ENCODE measurements around the gene PIAS4. TPM values are rescaled to one million over a fixed set of nuclear protein-coding genes. Genes with fewer than 3 reads are reported as not detected.

The PIAS4 gene
- total and polyA plus RNA-seq, 9 of the 15 experiments (the other 6 are each of a cell fraction or from before 2014, with no cell fraction given): 0.27 to 34.9 (median 14.4) TPM

GRCh38 chr19:3984908-3985642, 22.5 kb upstream of the PIAS4 start, which contains the start of gene EEF2 (continued):
- TF ChIP-seq UBTF (IDR thresholded peaks at IDR 0.05; ENCODE audit: borderline replicate concordance in 1 of 2, low read depth in 2 of 2, low read length in 2 of 2) (no peak), EWSR1 (IDR thresholded peaks at IDR 0.05; ENCODE audit: borderline replicate concordance, low read depth, partially characterized antibody) (no peak), ZNF583 (CRISPR knock-in tag; IDR thresholded peaks at IDR 0.05) (0 out of 2 replicates have a peak, but pooled peaks have one; percentile 12), ZNF75A (CRISPR knock-in tag; IDR thresholded peaks at IDR 0.05) (no peak), NKRF (IDR thresholded peaks at IDR 0.05; ENCODE audit: borderline replicate concordance) (peak; percentile 47; the same call in 1 of the 2 replicates), TBL1XR1 (IDR thresholded peaks at IDR 0.05; ENCODE audit: low read length in 2 of 2) (peak in 1 of 2 experiments; percentile 34; a peak in 1 of 4 replicates), BDP1 (IDR thresholded peaks at IDR 0.05; ENCODE audit: insufficient read depth, insufficient read length) (no peak), ASH1L (IDR thresholded peaks at IDR 0.05; ENCODE audit: borderline replicate concordance, low read depth, partially characterized antibody) (no peak), SLC30A9 (CRISPR knock-in tag; IDR thresholded peaks at IDR 0.05) (no peak), OTX1 (CRISPR knock-in tag; IDR thresholded peaks at IDR 0.05) (no peak; the same call in 1 of the 2 replicates), ETS1 (conservative IDR thresholded peaks at IDR 0.05; ENCODE audit: control insufficient read depth, low read depth, low read length) (peak; percentile 72), HCFC1 (IDR thresholded peaks at IDR 0.05; ENCODE audit: low read depth, low read length) (peak; percentile 48), MYBL2 (IDR thresholded peaks at IDR 0.05; ENCODE audit: low read depth) (no peak), MYBL2 (CRISPR knock-in tag; IDR thresholded peaks at IDR 0.05; ENCODE audit: borderline replicate concordance) (no peak), WHSC1 (IDR thresholded peaks at IDR 0.05; ENCODE audit: low read length) (no peak), ZNF436 (CRISPR knock-in tag; IDR thresholded peaks at IDR 0.05) (no peak), LEF1 (IDR thresholded peaks at IDR 0.05) (no peak), CCNT2 (IDR thresholded peaks at IDR 0.05; ENCODE audit: borderline replicate concordance, extremely low read depth, insufficient read length, low read depth, low read length) (peak; percentile 77), RHOXF2B (CRISPR knock-in tag; conservative IDR thresholded peaks at IDR 0.05) (no peak), ZNF263 (CRISPR knock-in tag; IDR thresholded peaks at IDR 0.05; ENCODE audit: borderline replicate concordance) (peak; percentile 51; the same call in 1 of the 2 replicates)
- TF ChIP-seq, protein P1, sequence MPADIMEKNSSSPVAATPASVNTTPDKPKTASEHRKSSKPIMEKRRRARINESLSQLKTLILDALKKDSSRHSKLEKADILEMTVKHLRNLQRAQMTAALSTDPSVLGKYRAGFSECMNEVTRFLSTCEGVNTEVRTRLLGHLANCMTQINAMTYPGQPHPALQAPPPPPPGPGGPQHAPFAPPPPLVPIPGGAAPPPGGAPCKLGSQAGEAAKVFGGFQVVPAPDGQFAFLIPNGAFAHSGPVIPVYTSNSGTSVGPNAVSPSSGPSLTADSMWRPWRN (IDR thresholded peaks at IDR 0.05; ENCODE audit: low read depth): no peak
